HCT116 (cell line): Measurements from ENCODE around the gene SPTBN1.

Source experiments
- ATF3 ChIP-seq: IDR thresholded peaks from 2 replicates; pipeline ENCODE4 v1.6.1; 2012
- CEBPB ChIP-seq: IDR thresholded peaks from 2 replicates; pipeline ENCODE4 v1.6.1; 2012; ENCODE audit warnings: low read depth
- CTCF ChIP-seq, 3 experiments: fragments of 200-600 bp in 1 of 3; sonication (generic) in 1 of 3; IDR thresholded peaks in 2 of 3; conservative IDR thresholded peaks in 1 of 3; 2 replicates each; pipeline ENCODE4 v1.5.1; 2012 to 2017; ENCODE audit warnings: low read depth in 2 of 3, low read length in 2 of 3, antibody characterized with exemption in 1 of 3, borderline replicate concordance in 1 of 3, control low read depth in 1 of 3, mild to moderate bottlenecking in 1 of 3, mixed read lengths in 1 of 3, mixed run types in 1 of 3, moderate library complexity in 1 of 3; ENCODE audit not compliant: insufficient read depth in 1 of 3
- EZH2 ChIP-seq: fragments of 200-600 bp; sonication (generic); IDR thresholded peaks from 2 replicates; pipeline ENCODE4 v1.6.1; 2017; ENCODE audit warnings: antibody characterized with exemption, mixed run types
- EZH2phosphoT487 ChIP-seq: fragments of 200-600 bp; IDR thresholded peaks from 2 replicates; pipeline ENCODE4 v1.6.1; 2018; ENCODE audit warnings: antibody characterized with exemption, borderline replicate concordance
- POLR2A ChIP-seq: IDR thresholded peaks from 2 replicates; pipeline ENCODE4 v1.7.0; 2011; ENCODE audit warnings: borderline replicate concordance; ENCODE audit not compliant: insufficient read depth, insufficient read length; ENCODE audit errors: extremely low read depth
- POLR2AphosphoS5 ChIP-seq: IDR thresholded peaks from 2 replicates; pipeline ENCODE4 v1.6.1; 2011; ENCODE audit warnings: mild to moderate bottlenecking, low read depth, low read length, moderate library complexity
- RAD21 ChIP-seq: IDR thresholded peaks from 2 replicates; pipeline ENCODE4 v1.6.1; 2012; ENCODE audit warnings: low read depth, mild to moderate bottlenecking
- SP1 ChIP-seq: IDR thresholded peaks from 2 replicates; pipeline ENCODE4 v1.6.1; 2012; ENCODE audit warnings: low read depth
- YY1 ChIP-seq: IDR thresholded peaks from 2 replicates; pipeline ENCODE4 v1.6.1; 2011; ENCODE audit warnings: low read length, low read depth, moderate library complexity, mild to moderate bottlenecking; ENCODE audit not compliant: insufficient replicate concordance; ENCODE audit errors: extremely low read depth

DNA sequence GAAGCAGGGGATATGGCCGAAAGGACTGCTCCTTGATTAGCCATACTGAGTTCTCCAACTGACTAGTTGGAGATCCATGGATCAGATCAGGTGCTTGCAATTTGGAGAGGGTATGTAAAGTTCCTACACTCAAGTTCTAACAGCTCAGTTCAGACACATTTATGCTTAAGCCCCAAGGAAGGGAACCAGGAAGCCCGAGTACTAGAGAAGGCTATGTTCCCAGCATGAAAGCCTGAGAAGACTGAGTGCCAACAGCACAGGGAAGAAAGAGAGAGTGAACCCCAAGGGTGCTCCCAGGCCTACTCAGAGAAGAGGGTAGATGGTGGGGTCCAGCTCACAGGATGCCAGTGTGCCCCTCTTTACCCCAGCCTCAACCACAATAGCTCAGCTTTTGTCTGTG lies 16.1 kb upstream of the SPTBN1 start:
- TF ChIP-seq POLR2A (no peak), EZH2phosphoT487 (no peak), CTCF (IDR thresholded peaks at IDR 0.05 in 2 of 3, conservative IDR thresholded peaks at IDR 0.05 in 1 of 3; ENCODE audit: borderline replicate concordance in 1 of 3, insufficient read depth in 1 of 3, low read depth in 2 of 3, low read length in 2 of 3) (no peak), CEBPB (no peak), RAD21 (no peak), ATF3 (no peak), EZH2 (no peak), POLR2AphosphoS5 (no peak), SP1 (no peak), YY1 (no peak)
